Activated naive CD8-positive, alpha-beta T cell treated with anti-CD3 and anti-CD28 coated beads, Interleukin-2, amount 10 ng/mL, durations not matched to agents 7 days and 5 days (primary cell): ENCODE data around the gene CALHM1. TPM values are rescaled to one million over a fixed set of nuclear protein-coding genes. Genes with fewer than 3 reads are reported as not detected.
"Not testable (repeated sequence)": the region's sequence is repeated elsewhere in the genome, so short reads cannot be mapped to it uniquely, and the experiment has no call there.

ENCODE experiments used
- ATAC-seq: fragments of 150-1000 bp; cut with Tn5 transposase; one replicate; pipeline ENCODE4 v1.10.0; 2021; ENCODE audit warnings: low read depth, moderate library complexity
- POLR2A ChIA-PET: fragments of 350-600 bp; sonication (Branson Sonifier 250); formaldehyde crosslinking; loops from one replicate; lab custom pipeline; 2021; ENCODE audit warnings: antibody characterized with exemption; lab: Charles Lee
- DNase-seq: peaks from one replicate; pipeline ENCODE4 v3.0.0; 2021
- H3K27ac Mint-ChIP-seq: one replicate; pipeline ENCODE4 v1.8.0; 2022; ENCODE audit warnings: mild to moderate bottlenecking, mixed read lengths
- H3K27me3 Mint-ChIP-seq: one replicate; pipeline ENCODE4 v1.8.0; 2022; ENCODE audit warnings: mild to moderate bottlenecking, moderate library complexity, mixed read lengths
- H3K36me3 Mint-ChIP-seq: one replicate; pipeline ENCODE4 v1.8.0; 2021; ENCODE audit warnings: mild to moderate bottlenecking, mixed read lengths
- H3K4me1 Mint-ChIP-seq: one replicate; pipeline ENCODE4 v1.8.0; 2021; ENCODE audit warnings: mixed read lengths
- H3K4me3 Mint-ChIP-seq: one replicate; pipeline ENCODE4 v1.8.0; 2022; ENCODE audit warnings: mild to moderate bottlenecking, moderate library complexity, mixed read lengths
- H3K9me3 Mint-ChIP-seq: one replicate; pipeline ENCODE4 v1.8.0; 2021; ENCODE audit warnings: mixed read lengths
- total RNA-seq, 2 experiments: library from RNA; stranded (reverse); gene quantifications; one replicate each; pipeline ENCODE4 v1.2.3, GENCODE V29; 2021

Gene CALHM1
- total RNA-seq, result under 1 TPM; 0.74 to 0.94 TPM

GRCh38 chr10:103458720-103459119 is at the start of gene CALHM1:
CALHM1 (minus strand) TSS chr10:103458900; CDS start chr10:103458751, 149 bp downstream.
- POLR2A ChIA-PET, result interaction anchor here (1.6 to 3.3 kb wide), 2 partner anchors 12 to 13 kb away, joined by 4 to 24 read pairs; no protein-coding TSS in a partner anchor
- ATAC-seq, result peak; percentile 83
- peak within 1 kb of the TSS; percentile 81 for H3K27ac Mint-ChIP-seq
- peak within 1 kb of the TSS; percentile 44 for H3K4me3 Mint-ChIP-seq
- H3K36me3 Mint-ChIP-seq, result peaks cover 4% of the 10 kb centered on the region
- peaks cover 5% of the 10 kb centered on the region for H3K27me3 Mint-ChIP-seq
- H3K4me1 Mint-ChIP-seq, result peaks cover 24% of the 10 kb centered on the region
- no peak for DNase-seq
- no peaks in the 10 kb centered on the region for H3K9me3 Mint-ChIP-seq

GRCh38 chr10:103507235-103508191 is 48.8 kb upstream of the CALHM1 start:
- no peak for ATAC-seq
- POLR2A ChIA-PET, result no interaction called here
- Mint-ChIP-seq H3K4me3 (no peak overlapping the region), H3K36me3 (no peaks in the 10 kb centered on the region), H3K9me3 (no peaks in the 10 kb centered on the region), H3K4me1 (peaks cover 7% of the 10 kb centered on the region), H3K27me3 (peaks cover 49% of the 10 kb centered on the region), H3K27ac (no peak overlapping the region)
- DNase-seq, result no peak

GRCh38 chr10:103506061-103506460 is 47.4 kb upstream of the CALHM1 start:
- peaks cover 53% of the 10 kb centered on the region for H3K27me3 Mint-ChIP-seq

GRCh38 chr10:103504181-103504783 is 45.6 kb upstream of the CALHM1 start:
- Mint-ChIP-seq H3K27ac (no peak overlapping the region), H3K36me3 (no peaks in the 10 kb centered on the region), H3K27me3 (peaks cover 66% of the 10 kb centered on the region), H3K9me3 (no peaks in the 10 kb centered on the region), H3K4me1 (peaks cover 17% of the 10 kb centered on the region), H3K4me3 (no peak overlapping the region)
- peak; percentile 75 for ATAC-seq
- DNase-seq, result no peak
- POLR2A ChIA-PET, result interaction anchor here (1.1 kb wide), 1 partner anchor 11 kb away, joined by 3 read pairs; the partner anchor contains the start of gene NEURL1

More at GRCh38 chr10:103506061-103506460, 47.4 kb upstream of the CALHM1 start:
- no peak overlapping the region for H3K27ac Mint-ChIP-seq
- H3K4me3 Mint-ChIP-seq, result no peak overlapping the region
- POLR2A ChIA-PET, result no interaction called here
- no peak for ATAC-seq
- DNase-seq, result no peak
- no peaks in the 10 kb centered on the region for H3K36me3 Mint-ChIP-seq
- H3K4me1 Mint-ChIP-seq, result peaks cover 9% of the 10 kb centered on the region
- no peaks in the 10 kb centered on the region for H3K9me3 Mint-ChIP-seq

- DNase-seq, POLR2A ChIA-PET, H3K27ac Mint-ChIP-seq, H3K9me3 Mint-ChIP-seq, H3K4me3 Mint-ChIP-seq, H3K36me3 Mint-ChIP-seq, ATAC-seq: not testable (repeated sequence)
- Mint-ChIP-seq H3K27me3 (peaks cover 66% of the 10 kb centered on the region), H3K4me1 (peaks cover 17% of the 10 kb centered on the region)
Observed at GRCh38 chr10:103503777-103504176, 45.1 kb upstream of the CALHM1 start.

GRCh38 chr10:103502849-103503660 is 44.4 kb upstream of the CALHM1 start:
- Mint-ChIP-seq H3K4me1 (peaks cover 17% of the 10 kb centered on the region), H3K9me3 (no peaks in the 10 kb centered on the region), H3K27me3 (peaks cover 62% of the 10 kb centered on the region), H3K4me3 (no peak overlapping the region), H3K36me3 (no peaks in the 10 kb centered on the region), H3K27ac (no peak overlapping the region)
- ATAC-seq (no peak), DNase-seq (no peak)
- POLR2A ChIA-PET, result no interaction called here

GRCh38 chr10:103501186-103501585 is 42.5 kb upstream of the CALHM1 start:
- H3K27me3 Mint-ChIP-seq, result peaks cover 65% of the 10 kb centered on the region
- no peak for DNase-seq
- POLR2A ChIA-PET, result no interaction called here
- no peaks in the 10 kb centered on the region for H3K36me3 Mint-ChIP-seq
- no peak overlapping the region for H3K27ac Mint-ChIP-seq
- ATAC-seq, result no peak
- peaks cover 17% of the 10 kb centered on the region for H3K4me1 Mint-ChIP-seq
- no peak overlapping the region for H3K4me3 Mint-ChIP-seq
- H3K9me3 Mint-ChIP-seq, result no peaks in the 10 kb centered on the region

- Mint-ChIP-seq H3K4me1 (peaks cover 17% of the 10 kb centered on the region), H3K27me3 (peaks cover 65% of the 10 kb centered on the region), H3K4me3 (no peak overlapping the region), H3K27ac (no peak overlapping the region), H3K36me3 (no peaks in the 10 kb centered on the region), H3K9me3 (no peaks in the 10 kb centered on the region)
- POLR2A ChIA-PET, result no interaction called here
- DNase-seq, result no peak
- ATAC-seq, result no peak
Observed at GRCh38 chr10:103500481-103500880, 41.8 kb upstream of the CALHM1 start.

- Mint-ChIP-seq H3K27me3 (peaks cover 71% of the 10 kb centered on the region), H3K9me3 (no peaks in the 10 kb centered on the region), H3K27ac (no peak overlapping the region), H3K4me1 (peaks cover 17% of the 10 kb centered on the region), H3K36me3 (no peaks in the 10 kb centered on the region), H3K4me3 (no peak overlapping the region)
- POLR2A ChIA-PET, result interaction anchor here (0.7 kb wide), 1 partner anchor 46 kb away, joined by 4 read pairs; no protein-coding TSS in a partner anchor
- ATAC-seq, result no peak
- no peak for DNase-seq
Observed at GRCh38 chr10:103499881-103500280, 41.2 kb upstream of the CALHM1 start.

GRCh38 chr10:103498936-103499638 is 40.4 kb upstream of the CALHM1 start:
- Mint-ChIP-seq H3K4me3 (no peak overlapping the region), H3K27ac (no peak overlapping the region), H3K36me3 (no peaks in the 10 kb centered on the region), H3K9me3 (no peaks in the 10 kb centered on the region), H3K4me1 (peaks cover 12% of the 10 kb centered on the region), H3K27me3 (peaks cover 71% of the 10 kb centered on the region)
- no peak for ATAC-seq
- DNase-seq, result no peak
- POLR2A ChIA-PET, result interaction anchor here (0.7 kb wide), 1 partner anchor 47 kb away, joined by 4 read pairs; no protein-coding TSS in a partner anchor

- ATAC-seq (no peak), DNase-seq (no peak)
- Mint-ChIP-seq H3K27me3 (peaks cover 72% of the 10 kb centered on the region), H3K27ac (no peak overlapping the region), H3K4me1 (peaks cover 14% of the 10 kb centered on the region), H3K9me3 (no peaks in the 10 kb centered on the region), H3K36me3 (no peaks in the 10 kb centered on the region), H3K4me3 (no peak overlapping the region)
- POLR2A ChIA-PET, result no interaction called here
Observed at GRCh38 chr10:103497161-103497915, 38.6 kb upstream of the CALHM1 start.

- H3K9me3 Mint-ChIP-seq, result no peaks in the 10 kb centered on the region
- no peaks in the 10 kb centered on the region for H3K36me3 Mint-ChIP-seq
- no peak for DNase-seq
- POLR2A ChIA-PET, result no interaction called here
- H3K4me1 Mint-ChIP-seq, result peaks cover 8% of the 10 kb centered on the region
- peaks cover 58% of the 10 kb centered on the region for H3K27me3 Mint-ChIP-seq
- ATAC-seq, result no peak
- no peak overlapping the region for H3K4me3 Mint-ChIP-seq
- no peak overlapping the region for H3K27ac Mint-ChIP-seq
Observed at GRCh38 chr10:103495321-103495720, 36.6 kb upstream of the CALHM1 start.
